Mammary epithelial cell (primary cell): ENCODE results near the gene CEACAM1.

Experiments
- EZH2 ChIP-seq: IDR thresholded peaks from 2 replicates; pipeline ENCODE4 v1.6.1; 2012; ENCODE audit warnings: low read length, inconsistent platforms, borderline replicate concordance
- TF ChIP-seq, protein P1 (sequence below), 2 donors: IDR thresholded peaks in 1 of 2; conservative IDR thresholded peaks in 1 of 2; 2 replicates each; pipeline ENCODE4 v1.5.1; 2011 to 2012; ENCODE audit warnings: inconsistent platforms in 2 of 2, low read length in 2 of 2, mild to moderate bottlenecking in 2 of 2, control low read depth in 1 of 2, low read depth in 1 of 2; ENCODE audit not compliant: insufficient read depth in 1 of 2; ENCODE audit errors: extremely low read depth in 1 of 2

GRCh38 chr19:42555801-42556200 lies 27.5 kb upstream of the CEACAM1 start:
- no peak for TF ChIP-seq EZH2
- TF ChIP-seq, protein P1, sequence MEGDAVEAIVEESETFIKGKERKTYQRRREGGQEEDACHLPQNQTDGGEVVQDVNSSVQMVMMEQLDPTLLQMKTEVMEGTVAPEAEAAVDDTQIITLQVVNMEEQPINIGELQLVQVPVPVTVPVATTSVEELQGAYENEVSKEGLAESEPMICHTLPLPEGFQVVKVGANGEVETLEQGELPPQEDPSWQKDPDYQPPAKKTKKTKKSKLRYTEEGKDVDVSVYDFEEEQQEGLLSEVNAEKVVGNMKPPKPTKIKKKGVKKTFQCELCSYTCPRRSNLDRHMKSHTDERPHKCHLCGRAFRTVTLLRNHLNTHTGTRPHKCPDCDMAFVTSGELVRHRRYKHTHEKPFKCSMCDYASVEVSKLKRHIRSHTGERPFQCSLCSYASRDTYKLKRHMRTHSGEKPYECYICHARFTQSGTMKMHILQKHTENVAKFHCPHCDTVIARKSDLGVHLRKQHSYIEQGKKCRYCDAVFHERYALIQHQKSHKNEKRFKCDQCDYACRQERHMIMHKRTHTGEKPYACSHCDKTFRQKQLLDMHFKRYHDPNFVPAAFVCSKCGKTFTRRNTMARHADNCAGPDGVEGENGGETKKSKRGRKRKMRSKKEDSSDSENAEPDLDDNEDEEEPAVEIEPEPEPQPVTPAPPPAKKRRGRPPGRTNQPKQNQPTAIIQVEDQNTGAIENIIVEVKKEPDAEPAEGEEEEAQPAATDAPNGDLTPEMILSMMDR (conservative IDR thresholded peaks at IDR 0.05 in 1 of 2, IDR thresholded peaks at IDR 0.05 in 1 of 2; ENCODE audit: extremely low read depth in 1 of 2, insufficient read depth in 1 of 2, low read depth in 1 of 2, low read length in 2 of 2): no peak
